Kidney epithelial cell (primary cell): Measurements from ENCODE around the gene KLK13. TPM values are rescaled to one million over a fixed set of nuclear protein-coding genes. Genes with fewer than 3 reads are reported as not detected.

Experiments
- DNase-seq: peaks from one replicate; pipeline ENCODE4 v3.0.0-alpha.2; 2010; ENCODE audit warnings: low read depth
- H3K27me3 ChIP-seq: 2 replicates; pipeline ENCODE4 v1.6.0; 2011; ENCODE audit warnings: low read length; ENCODE audit not compliant: control insufficient read depth, insufficient read depth
- H3K36me3 ChIP-seq: 2 replicates; pipeline ENCODE4 v1.5.1; 2011; ENCODE audit warnings: low read length; ENCODE audit not compliant: control insufficient read depth, insufficient read depth
- H3K4me3 ChIP-seq: 2 replicates; pipeline ENCODE4 v1.5.1; 2011; ENCODE audit warnings: low read depth, mild to moderate bottlenecking, control low read depth, low read length
- total RNA-seq: library from RNA; depleted of rRNA; stranded (reverse); fragments of >200 nt; gene quantifications from 2 replicates; pipeline ENCODE4 v1.2.3, GENCODE V29; 2015
- TF ChIP-seq, protein P1 (sequence below): IDR thresholded peaks from 2 replicates; pipeline ENCODE4 v1.5.1; 2011; ENCODE audit warnings: mild to moderate bottlenecking, moderate library complexity, low read length, control low read depth, inconsistent platforms; ENCODE audit not compliant: insufficient read depth, poor library complexity, severe bottlenecking

Gene KLK13
- total RNA-seq, 1 donor from 2014 or later, result 0.08 TPM

DNA sequence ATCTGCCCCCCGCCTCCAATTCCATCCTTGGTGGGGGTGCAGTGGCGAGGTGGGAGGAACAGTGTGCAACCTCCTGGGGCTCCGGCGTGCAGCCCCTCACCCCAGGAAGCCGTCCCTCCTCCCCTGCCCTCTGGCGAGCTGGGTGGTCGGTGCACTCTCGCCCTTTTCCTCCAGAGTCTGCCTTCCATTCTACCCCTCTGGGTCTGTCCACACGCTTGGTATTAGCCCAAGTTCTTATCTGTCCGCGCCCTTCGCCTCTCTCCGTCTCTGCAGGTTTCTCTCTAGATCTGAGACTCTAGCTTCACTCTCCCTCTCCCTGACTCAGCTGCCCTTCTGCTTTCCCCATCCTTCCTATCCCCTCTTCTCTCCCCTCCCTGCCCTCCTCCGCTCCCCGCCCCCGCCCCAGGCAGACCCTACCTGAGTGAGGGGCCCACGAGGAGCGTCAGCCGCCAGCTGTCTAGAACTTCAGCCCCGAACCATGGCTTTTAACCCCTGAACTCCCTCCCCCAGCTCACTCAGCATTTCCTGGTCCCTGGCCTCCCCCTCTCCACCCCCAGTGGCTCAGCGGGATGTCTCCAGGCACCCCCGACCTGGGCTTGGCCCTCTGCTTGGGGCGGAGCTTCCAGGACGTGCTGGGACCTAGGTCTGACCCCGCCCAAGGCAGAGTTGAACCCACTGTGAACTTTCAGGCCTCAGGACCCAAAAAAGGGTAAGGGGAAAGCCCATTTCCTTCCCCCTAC is 499 bp upstream of the KLK13 start:
- no peak overlapping the region for H3K4me3 ChIP-seq
- no peaks in the 10 kb centered on the region for H3K27me3 ChIP-seq
- H3K36me3 ChIP-seq, result no peaks in the 10 kb centered on the region
- TF ChIP-seq, protein P1, sequence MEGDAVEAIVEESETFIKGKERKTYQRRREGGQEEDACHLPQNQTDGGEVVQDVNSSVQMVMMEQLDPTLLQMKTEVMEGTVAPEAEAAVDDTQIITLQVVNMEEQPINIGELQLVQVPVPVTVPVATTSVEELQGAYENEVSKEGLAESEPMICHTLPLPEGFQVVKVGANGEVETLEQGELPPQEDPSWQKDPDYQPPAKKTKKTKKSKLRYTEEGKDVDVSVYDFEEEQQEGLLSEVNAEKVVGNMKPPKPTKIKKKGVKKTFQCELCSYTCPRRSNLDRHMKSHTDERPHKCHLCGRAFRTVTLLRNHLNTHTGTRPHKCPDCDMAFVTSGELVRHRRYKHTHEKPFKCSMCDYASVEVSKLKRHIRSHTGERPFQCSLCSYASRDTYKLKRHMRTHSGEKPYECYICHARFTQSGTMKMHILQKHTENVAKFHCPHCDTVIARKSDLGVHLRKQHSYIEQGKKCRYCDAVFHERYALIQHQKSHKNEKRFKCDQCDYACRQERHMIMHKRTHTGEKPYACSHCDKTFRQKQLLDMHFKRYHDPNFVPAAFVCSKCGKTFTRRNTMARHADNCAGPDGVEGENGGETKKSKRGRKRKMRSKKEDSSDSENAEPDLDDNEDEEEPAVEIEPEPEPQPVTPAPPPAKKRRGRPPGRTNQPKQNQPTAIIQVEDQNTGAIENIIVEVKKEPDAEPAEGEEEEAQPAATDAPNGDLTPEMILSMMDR, result no peak
- no peak for DNase-seq

DNA sequence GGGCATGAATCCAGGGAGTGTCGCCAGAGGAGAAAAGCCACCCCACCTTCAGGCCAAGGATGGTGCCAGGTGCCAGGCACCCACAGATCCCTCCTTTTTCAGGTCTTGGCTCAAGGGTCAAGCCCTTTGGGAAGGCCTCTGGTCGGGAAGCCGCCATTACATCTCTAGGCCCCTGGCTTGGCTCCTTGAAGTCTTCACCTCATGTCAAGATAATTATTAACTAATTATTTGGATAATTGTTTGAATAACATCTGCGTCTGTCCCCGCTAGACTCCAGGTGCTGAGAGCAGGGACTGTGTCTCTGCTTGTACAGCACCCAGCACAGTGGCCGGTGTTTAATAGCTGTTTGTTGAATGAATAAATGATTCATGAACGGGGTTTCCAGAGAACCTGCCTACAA is 1.2 kb downstream of the KLK13 start:
- Histone ChIP-seq H3K4me3 (no peak overlapping the region), H3K36me3 (no peaks in the 10 kb centered on the region)
- TF ChIP-seq, protein P1, result no peak

DNA sequence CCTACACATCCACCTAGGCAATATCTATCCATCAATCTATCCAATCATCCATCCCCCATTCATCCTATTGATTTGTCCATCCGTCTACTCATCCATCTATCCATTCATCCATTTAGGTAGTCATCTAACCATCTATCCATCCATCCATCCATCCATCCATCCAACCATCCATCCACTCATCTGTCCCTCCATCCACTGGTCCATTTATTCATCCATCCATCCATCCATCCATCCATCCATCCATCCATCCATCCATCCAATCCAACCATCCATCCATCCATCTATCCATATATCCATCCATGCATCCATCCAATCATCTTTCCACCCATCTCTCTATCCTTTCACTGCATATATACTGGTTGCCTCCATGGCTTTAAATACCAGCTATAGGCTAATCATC is 3.9 kb downstream of the KLK13 start:
- Histone ChIP-seq H3K27me3 (no peaks in the 10 kb centered on the region), H3K4me3 (no peak overlapping the region), H3K36me3 (no peaks in the 10 kb centered on the region)
- TF ChIP-seq, protein P1, result no peak
- no peak for DNase-seq

More for the DNA sequence above, 1.2 kb downstream of the KLK13 start:
- DNase-seq, result no peak
- H3K27me3 ChIP-seq, result no peaks in the 10 kb centered on the region

DNA sequence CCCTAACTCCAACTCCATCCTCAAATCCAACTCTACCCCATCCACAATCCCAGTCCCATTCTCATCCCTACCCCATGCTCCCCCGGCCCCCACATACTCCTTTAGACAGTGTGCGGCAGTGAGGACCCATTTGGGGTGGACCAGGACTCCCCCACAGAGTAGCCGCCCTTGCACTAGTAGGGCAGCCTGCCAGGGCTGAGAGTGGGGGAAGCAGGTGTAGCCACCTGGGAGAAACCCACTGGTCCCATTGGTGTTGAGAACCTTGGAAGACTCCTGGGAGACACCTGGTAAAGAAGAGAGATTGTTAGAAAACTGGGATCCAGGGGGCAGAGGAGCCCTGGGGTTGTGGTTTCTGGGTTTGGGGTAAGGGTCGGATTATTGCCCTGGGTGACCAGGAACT is 4.6 kb downstream of the KLK13 start:
- H3K36me3 ChIP-seq, result no peaks in the 10 kb centered on the region
- TF ChIP-seq, protein P1, result no peak
- no peak overlapping the region for H3K4me3 ChIP-seq
- DNase-seq, result no peak
- no peaks in the 10 kb centered on the region for H3K27me3 ChIP-seq

DNA sequence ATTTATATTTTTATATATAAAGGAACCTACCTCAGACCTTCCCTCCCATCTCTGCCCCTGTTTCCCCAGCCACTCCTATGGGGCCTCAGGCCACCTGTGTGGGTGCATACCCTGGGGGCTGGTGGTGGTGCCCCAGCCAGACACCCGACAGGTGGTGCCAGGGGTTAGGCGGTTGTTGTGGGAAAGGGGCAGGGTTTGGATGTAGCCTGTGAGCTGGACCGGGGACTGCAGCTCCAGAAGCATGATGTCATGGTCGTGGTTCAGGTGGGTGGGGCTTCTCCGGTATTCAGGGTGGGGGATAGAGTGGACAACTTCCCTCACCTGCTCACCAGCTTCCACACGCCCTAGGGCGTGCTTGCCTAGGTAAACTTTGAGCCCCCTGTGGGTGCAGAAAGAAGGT is 5.2 kb downstream of the KLK13 start:
- TF ChIP-seq, protein P1, result no peak
- H3K4me3 ChIP-seq, result no peak overlapping the region
- no peaks in the 10 kb centered on the region for H3K27me3 ChIP-seq
- no peak for DNase-seq
- H3K36me3 ChIP-seq, result no peaks in the 10 kb centered on the region

DNA sequence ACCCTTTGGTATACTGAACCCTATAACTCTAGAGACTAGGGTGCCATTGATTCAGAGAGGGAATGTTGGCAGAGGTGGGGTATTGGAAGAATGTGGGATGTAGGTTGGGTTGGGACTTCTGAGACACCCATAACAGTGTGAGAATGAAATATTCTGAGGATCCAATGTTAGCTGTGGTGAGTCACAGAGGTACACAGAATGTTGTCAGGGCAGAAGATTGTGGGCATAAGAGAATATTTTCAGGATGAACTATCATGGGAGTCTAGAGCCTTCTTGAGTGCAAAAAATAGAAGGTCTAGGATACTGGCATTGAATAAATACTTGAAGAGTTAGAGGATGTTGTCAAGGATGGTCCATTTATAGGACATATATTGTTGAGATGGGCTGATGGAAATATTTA is 9.0 kb downstream of the KLK13 start:
- TF ChIP-seq, protein P1, result no peak

More for the DNA sequence above, 9.0 kb downstream of the KLK13 start:
- H3K4me3 ChIP-seq, result no peak overlapping the region
- no peaks in the 10 kb centered on the region for H3K27me3 ChIP-seq
- no peak for DNase-seq
- H3K36me3 ChIP-seq, result no peaks in the 10 kb centered on the region
